Breast epithelium (tissue), 3 donors: ENCODE results near the gene CAPS2.

Experiments
- POLR2A ChIP-seq: fragments of 450-650 bp; IDR thresholded peaks from one replicate; pipeline ENCODE4 v1.6.1; 2016; ENCODE audit warnings: antibody characterized with exemption, mild to moderate bottlenecking, moderate library complexity
- TF ChIP-seq, protein P1 (sequence below), 3 donors: fragments of 450-650 bp; IDR thresholded peaks; one replicate each; pipeline ENCODE4 v1.5.1; 2016 to 2017; ENCODE audit warnings: antibody characterized with exemption in 3 of 3, mild to moderate bottlenecking in 3 of 3, moderate library complexity in 3 of 3

DNA sequence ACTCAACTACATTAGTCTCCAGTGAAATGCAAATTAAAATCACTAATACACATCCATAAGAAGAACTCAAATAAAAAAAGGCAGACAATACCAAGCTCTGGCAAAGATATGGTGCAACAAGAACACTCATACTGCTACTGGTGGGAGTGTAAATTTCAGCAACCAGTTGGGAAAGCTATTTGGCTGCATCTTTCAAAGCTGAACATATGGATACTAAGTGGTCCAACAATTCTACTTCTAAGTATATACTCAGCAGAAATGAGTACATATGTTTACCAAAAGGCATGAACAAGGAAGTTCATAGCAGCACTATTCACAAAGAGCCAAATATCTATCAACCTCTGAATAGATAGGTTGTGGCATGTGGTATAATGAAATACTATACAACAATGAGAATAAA is 27.3 kb downstream of the CAPS2 start:
- TF ChIP-seq, protein P1, sequence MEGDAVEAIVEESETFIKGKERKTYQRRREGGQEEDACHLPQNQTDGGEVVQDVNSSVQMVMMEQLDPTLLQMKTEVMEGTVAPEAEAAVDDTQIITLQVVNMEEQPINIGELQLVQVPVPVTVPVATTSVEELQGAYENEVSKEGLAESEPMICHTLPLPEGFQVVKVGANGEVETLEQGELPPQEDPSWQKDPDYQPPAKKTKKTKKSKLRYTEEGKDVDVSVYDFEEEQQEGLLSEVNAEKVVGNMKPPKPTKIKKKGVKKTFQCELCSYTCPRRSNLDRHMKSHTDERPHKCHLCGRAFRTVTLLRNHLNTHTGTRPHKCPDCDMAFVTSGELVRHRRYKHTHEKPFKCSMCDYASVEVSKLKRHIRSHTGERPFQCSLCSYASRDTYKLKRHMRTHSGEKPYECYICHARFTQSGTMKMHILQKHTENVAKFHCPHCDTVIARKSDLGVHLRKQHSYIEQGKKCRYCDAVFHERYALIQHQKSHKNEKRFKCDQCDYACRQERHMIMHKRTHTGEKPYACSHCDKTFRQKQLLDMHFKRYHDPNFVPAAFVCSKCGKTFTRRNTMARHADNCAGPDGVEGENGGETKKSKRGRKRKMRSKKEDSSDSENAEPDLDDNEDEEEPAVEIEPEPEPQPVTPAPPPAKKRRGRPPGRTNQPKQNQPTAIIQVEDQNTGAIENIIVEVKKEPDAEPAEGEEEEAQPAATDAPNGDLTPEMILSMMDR (IDR thresholded peaks at IDR 0.05): no peak
- no peak for TF ChIP-seq POLR2A
